ENCODE data around the gene NDUFV2. TPM values are rescaled to one million over a fixed set of nuclear protein-coding genes. Genes with fewer than 3 reads are reported as not detected.

The NDUFV2 gene
- total RNA-seq, 1 experiment from 2014 or later = 156 TPM

Other genes starting within 250 kb of the NDUFV2 start
- gene ANKRD12, start 34.1 kb downstream of the NDUFV2 start, total RNA-seq (2014; rRNA removed) = 12.6 and 21.4 TPM in 2 replicates
- gene TWSG1, start 232.1 kb downstream of the NDUFV2 start, total RNA-seq (2014; rRNA removed) = 110 and 113 TPM in 2 replicates

All from LHCN-M2 (cell line).